ENCODE data around the gene KPNA6. TPM values are rescaled to one million over a fixed set of nuclear protein-coding genes. Genes with fewer than 3 reads are reported as not detected.

The KPNA6 gene
- total and polyA plus RNA-seq, 9 of the 15 experiments (the other 6 are each of a cell fraction or from before 2014, with no cell fraction given): 20.1 to 54.6 (median 32.2) TPM

DNA sequence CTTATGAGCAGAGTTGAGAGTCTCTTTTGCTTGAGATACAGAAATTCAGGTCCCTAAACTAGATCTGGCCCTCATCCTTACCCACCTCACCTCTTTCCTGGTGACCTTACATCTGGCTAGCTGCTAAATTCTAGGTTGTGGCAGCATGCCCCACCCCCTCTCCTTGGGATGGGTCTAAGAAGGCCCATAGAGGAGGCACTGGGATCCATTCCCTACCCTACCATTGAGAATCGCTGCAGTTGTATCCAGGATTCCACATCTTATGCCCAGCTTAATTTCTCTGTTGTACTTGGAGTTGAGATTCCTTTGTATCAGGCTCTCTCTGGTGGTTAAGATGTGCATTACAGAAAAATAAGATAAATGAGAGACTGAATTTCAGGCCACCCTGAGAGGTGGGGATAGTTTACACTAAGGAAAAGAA is 44.6 kb upstream of the KPNA6 start (continued):
- TF ChIP-seq, protein P1, sequence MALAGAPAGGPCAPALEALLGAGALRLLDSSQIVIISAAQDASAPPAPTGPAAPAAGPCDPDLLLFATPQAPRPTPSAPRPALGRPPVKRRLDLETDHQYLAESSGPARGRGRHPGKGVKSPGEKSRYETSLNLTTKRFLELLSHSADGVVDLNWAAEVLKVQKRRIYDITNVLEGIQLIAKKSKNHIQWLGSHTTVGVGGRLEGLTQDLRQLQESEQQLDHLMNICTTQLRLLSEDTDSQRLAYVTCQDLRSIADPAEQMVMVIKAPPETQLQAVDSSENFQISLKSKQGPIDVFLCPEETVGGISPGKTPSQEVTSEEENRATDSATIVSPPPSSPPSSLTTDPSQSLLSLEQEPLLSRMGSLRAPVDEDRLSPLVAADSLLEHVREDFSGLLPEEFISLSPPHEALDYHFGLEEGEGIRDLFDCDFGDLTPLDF (CRISPR knock-in tag; IDR thresholded peaks at IDR 0.05): no peak
- TF ChIP-seq SMAD4 (CRISPR knock-in tag; conservative IDR thresholded peaks at IDR 0.05) (no peak), ZBTB1 (CRISPR knock-in tag; IDR thresholded peaks at IDR 0.05; ENCODE audit: borderline replicate concordance, low read depth) (no peak), ETV1 (tag; conservative IDR thresholded peaks at IDR 0.05; ENCODE audit: low read depth) (no peak), SP1 (CRISPR knock-in tag; IDR thresholded peaks at IDR 0.05) (no peak), CBFB (CRISPR knock-in tag; IDR thresholded peaks at IDR 0.05) (no peak), HNRNPK (IDR thresholded peaks at IDR 0.05; ENCODE audit: low read depth, low read length, poor library complexity, severe bottlenecking) (no peak), LCOR (CRISPR knock-in tag; IDR thresholded peaks at IDR 0.05) (no peak; the same call in 1 of the 2 replicates), XRCC5 (IDR thresholded peaks at IDR 0.05; ENCODE audit: low read depth, low read length) (no peak), RCOR1 (IDR thresholded peaks at IDR 0.05; ENCODE audit: borderline replicate concordance in 1 of 2, low read depth in 2 of 2, low read length in 2 of 2) (no peak), ZFX (CRISPR knock-in tag; IDR thresholded peaks at IDR 0.05) (no peak), TAL1 (IDR thresholded peaks at IDR 0.05) (no peak), HSF4 (CRISPR knock-in tag; IDR thresholded peaks at IDR 0.05; ENCODE audit: borderline replicate concordance) (no peak), MCM7 (IDR thresholded peaks at IDR 0.05) (no peak), EGR1 (conservative IDR thresholded peaks at IDR 0.05) (no peak), SP2 (IDR thresholded peaks at IDR 0.05; ENCODE audit: extremely low read depth, low read depth, low read length, poor library complexity, severe bottlenecking) (no peak), BRCA1 (IDR thresholded peaks at IDR 0.05) (no peak), BRCA1 (CRISPR knock-in tag; IDR thresholded peaks at IDR 0.05) (no peak)
- TF ChIP-seq, protein P2, sequence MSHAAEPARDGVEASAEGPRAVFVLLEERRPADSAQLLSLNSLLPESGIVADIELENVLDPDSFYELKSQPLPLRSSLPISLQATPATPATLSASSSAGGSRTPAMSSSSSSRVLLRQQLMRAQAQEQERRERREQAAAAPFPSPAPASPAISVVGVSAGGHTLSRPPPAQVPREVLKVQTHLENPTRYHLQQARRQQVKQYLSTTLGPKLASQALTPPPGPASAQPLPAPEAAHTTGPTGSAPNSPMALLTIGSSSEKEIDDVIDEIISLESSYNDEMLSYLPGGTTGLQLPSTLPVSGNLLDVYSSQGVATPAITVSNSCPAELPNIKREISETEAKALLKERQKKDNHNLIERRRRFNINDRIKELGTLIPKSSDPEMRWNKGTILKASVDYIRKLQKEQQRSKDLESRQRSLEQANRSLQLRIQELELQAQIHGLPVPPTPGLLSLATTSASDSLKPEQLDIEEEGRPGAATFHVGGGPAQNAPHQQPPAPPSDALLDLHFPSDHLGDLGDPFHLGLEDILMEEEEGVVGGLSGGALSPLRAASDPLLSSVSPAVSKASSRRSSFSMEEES (CRISPR knock-in tag; IDR thresholded peaks at IDR 0.05): no peak
- TF ChIP-seq, protein P3, sequence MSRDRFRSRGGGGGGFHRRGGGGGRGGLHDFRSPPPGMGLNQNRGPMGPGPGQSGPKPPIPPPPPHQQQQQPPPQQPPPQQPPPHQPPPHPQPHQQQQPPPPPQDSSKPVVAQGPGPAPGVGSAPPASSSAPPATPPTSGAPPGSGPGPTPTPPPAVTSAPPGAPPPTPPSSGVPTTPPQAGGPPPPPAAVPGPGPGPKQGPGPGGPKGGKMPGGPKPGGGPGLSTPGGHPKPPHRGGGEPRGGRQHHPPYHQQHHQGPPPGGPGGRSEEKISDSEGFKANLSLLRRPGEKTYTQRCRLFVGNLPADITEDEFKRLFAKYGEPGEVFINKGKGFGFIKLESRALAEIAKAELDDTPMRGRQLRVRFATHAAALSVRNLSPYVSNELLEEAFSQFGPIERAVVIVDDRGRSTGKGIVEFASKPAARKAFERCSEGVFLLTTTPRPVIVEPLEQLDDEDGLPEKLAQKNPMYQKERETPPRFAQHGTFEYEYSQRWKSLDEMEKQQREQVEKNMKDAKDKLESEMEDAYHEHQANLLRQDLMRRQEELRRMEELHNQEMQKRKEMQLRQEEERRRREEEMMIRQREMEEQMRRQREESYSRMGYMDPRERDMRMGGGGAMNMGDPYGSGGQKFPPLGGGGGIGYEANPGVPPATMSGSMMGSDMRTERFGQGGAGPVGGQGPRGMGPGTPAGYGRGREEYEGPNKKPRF (IDR thresholded peaks at IDR 0.05; ENCODE audit: low read depth, low read length): no peak
- TF ChIP-seq, protein P4, sequence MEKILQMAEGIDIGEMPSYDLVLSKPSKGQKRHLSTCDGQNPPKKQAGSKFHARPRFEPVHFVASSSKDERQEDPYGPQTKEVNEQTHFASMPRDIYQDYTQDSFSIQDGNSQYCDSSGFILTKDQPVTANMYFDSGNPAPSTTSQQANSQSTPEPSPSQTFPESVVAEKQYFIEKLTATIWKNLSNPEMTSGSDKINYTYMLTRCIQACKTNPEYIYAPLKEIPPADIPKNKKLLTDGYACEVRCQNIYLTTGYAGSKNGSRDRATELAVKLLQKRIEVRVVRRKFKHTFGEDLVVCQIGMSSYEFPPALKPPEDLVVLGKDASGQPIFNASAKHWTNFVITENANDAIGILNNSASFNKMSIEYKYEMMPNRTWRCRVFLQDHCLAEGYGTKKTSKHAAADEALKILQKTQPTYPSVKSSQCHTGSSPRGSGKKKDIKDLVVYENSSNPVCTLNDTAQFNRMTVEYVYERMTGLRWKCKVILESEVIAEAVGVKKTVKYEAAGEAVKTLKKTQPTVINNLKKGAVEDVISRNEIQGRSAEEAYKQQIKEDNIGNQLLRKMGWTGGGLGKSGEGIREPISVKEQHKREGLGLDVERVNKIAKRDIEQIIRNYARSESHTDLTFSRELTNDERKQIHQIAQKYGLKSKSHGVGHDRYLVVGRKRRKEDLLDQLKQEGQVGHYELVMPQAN (IDR thresholded peaks at IDR 0.05; ENCODE audit: borderline replicate concordance): no peak
